HG03521 (cell line): Measurements from ENCODE around the gene OSBPL5.

ENCODE experiments used
- ATAC-seq: cut with Tn5 transposase; IDR thresholded peaks from one replicate; pipeline ENCODE4 v1.9.1; 2021; ENCODE audit warnings: mild to moderate bottlenecking, moderate library complexity; ENCODE audit not compliant: unreplicated experiment

Gene OSBPL5

DNA sequence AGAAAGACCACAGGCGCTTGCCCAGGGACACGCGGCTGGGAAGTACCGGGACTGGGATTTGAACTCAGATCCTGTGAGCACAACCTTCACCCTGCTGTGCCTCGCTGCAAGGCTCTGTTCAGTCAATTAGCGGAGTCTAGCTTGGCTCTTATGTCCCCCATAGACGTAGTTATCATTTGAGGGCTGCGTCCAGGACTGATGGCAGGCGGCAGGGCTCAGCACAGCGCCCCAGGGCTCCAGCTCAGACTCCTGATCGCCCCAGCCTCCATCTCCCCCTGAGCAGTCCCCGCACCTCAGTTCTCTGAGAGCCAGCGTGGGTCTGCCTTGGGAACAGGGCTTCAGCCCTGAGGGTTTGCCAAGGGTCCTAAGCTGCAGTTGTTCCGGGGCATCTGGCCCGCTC lies 33.7 kb upstream of the OSBPL5 start:
- no peak for ATAC-seq

DNA sequence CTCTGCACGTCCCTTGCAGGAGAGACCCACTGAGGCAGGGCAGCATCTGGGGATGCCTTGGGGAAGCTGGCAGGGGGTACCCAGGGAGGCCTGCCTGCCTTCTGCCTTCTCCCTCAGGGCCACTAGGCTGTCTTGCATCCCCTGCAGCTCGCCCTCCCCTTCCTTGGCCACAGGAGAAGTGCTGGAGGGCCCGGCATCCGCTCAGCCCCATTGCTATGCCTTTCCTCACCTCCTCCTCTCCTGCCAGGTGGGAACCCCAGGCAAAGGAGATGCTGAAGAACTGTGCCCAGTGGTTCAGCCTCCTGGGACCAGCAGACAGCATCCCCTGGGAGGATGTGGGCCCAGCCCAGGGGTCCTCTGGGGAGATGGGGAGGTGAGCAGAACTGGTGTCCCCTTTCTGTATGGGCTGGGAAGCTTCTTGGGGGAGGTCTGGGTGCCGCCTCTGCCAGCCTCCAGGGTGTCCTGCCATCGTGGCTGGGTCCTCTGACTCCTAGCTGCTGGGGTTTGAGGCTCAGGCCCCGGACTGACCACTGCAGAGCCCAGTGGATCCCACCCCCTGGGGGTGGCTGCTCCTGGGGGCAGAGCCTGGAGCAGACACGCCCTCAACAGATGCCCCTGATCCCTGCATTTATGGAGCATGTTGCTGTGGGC lies 32.9 kb upstream of the OSBPL5 start:
- ATAC-seq: no peak

DNA sequence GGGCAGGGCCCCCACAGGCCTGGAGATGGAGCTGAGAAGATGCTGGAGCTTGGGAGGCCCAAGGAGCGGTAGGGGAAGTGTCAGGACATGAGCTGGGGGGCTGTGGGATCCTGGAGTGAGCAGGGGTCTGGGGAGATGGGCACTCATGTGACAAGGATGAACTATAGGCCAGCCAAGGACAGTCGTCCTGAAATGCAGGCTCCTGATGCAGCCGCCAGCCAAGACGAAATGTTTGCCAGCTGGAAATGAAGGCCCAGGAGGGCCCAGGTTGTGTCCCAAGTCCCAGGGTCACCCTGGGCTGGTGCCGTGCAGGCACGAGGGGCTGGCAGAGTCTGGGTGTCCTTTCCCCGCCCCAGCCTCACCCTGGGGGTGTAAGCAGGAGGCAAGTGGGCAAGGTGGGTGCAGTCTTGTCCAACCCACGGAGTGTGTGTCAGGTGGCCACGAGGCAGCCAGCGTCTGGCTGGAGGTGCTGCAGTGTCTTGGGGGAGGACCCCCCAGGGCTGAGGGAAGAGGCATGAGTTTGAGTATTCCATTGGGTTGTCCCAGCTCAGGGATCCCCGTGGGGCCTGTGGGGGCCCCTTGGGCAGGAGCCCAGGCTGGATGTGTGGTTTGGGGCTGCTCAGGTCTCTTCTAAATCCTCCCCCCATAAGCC lies 32.1 kb upstream of the OSBPL5 start:
- ATAC-seq: no peak

DNA sequence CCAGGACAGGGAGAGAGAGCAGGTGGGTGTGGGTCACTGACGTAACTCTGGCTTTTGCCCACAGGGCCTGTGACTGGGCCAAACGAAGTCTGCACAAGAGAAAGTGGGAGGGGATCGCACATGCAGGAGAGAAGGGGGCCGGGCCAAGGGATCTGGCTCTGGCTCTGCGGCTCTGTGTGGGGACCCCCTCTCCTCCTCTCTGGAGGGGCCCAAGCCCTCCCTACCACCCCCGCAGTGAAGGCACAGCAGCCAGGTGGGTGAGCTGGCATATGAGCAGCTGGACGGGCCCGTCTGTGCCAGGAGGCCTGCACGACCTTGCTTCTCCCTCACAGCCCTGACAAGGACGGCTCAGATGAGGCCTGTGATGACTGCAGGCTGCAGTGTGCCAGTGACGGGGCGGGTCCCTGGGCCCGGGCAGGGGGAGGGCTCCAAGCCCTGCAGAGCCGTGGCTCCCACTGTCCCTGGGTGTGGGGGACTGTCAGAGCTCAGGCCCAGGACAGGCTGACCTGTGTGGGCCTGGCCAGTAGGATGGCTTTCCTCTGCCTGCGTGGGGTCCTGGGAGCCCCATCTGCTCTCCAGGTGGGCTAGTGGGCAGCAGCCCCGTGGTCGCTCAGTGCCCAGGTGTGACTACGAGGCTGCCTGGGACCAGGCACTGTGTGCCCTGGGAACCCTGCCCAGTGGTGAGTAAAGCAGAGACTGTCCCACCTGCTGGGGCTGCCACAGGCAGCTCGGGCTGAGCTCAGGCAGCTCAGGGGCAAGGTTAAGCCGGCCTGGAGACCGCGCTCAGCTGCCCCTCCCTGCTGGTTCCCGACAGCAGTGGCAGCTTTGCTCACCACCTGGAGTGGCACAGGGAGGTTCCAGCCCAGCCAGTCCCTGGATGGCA lies 31.3 kb upstream of the OSBPL5 start:
- ATAC-seq: no peak

DNA sequence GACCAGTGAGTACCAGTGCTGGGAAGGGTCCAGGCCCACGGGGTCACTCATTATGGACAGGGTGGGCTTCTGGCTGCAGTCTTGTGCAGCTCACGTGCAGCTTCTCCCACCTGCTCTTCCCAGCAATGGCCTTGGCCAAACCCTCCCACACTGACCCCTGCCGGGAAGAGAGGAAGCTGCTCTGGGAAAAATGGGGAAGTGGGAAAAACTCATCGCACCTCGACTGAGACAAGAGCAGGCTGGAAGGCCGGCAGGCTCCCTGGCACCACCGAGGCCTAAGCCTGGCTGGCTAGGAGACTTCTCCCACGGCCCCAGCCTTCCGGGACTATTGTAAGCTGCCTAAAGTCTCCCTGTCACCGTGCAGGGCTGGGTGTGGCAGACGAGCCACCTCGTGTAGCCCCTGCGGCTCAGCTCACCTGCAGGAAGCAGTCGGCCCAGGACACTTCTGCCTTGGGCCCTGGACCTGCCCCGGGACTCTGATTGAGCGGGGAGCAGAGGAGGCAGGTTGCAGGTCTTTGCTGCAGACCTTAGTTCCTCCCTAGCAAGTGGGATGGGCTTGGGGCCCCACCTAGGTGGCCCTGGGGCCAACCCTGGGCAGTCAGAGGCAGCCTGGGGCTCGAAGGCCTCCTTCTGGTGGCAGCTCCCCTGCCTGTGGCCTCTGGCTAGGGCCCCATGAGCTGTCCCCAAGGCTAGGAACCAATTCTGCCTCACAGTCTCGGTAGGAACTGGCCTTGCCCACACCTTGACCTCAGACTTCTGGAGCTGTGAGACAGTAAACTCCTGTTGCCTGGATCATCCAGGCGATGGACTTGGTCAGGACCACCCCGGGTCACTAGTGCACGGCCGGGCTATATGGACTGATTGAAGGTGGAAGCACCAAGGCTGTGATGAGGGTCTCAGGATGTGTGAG lies 30.4 kb upstream of the OSBPL5 start:
- ATAC-seq: no peak

DNA sequence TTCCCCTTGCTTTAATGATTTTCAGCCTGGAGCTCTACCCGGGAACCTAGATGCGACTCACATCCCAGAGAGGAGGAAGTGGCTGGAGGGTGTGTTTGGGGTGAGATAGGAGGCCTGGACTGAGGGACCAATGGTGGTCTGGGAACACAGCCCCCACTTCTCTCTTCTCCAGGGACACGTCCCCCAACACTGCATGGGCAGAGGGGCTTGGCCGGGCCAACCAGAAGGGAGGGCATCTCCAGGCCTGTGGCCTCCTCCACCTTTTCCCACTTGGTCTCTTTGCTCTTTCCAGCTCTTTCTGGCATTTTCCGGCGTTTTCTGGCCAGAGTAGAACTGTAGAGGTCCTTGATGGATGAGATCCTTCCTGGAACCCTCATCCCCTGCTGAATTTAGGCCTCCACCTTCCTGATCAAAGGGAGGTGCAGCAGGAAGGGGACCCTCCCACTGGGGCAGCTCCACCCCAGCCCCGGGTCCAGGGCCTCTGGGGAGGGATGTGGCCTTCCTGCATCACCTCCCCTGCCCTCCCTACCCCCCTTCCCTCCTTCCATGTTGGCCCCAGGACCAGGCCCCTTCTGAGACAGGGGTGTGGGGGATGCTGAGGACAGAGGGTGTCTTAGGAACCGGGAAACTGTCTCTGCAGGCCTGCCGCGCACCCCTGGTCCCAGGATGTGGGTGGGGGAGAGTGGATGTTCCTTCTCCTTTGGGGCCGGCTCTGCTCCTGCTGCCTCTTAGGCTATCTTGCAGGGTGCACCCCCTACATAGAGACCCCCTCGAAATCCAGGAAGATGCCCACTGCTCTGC lies 29.1 kb upstream of the OSBPL5 start:
- no peak for ATAC-seq

DNA sequence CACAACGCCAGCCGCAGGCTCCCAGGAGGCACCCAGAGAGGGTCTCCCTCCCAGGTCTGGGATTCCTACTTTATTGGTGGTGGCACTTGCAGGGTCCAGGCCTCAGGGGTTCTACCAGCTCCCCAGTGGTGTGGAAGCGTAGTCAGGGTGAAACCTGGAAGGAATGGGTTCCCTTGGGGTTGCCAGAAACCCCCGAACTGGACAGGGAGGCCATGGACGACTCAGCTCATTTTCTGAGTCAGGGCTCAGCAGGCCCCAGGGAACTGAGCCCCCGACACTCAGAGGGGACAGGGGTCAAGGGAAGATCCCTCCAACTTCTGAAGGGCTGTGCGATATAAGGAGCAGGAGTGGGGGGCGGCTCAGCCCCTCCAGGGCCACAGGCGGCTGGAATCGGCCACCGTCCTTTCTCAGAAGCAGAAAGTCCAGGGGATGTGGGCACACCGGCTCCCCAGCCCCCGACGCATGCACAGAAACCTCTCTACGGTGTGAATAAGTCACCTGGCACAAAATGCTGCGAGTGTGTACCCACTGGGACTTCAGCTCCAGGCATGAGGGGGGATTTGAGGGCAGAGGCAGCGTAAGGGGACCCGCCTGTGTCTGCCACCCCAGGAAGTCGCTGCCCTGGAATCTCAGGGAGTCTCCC lies 28.4 kb upstream of the OSBPL5 start:
- no peak for ATAC-seq

DNA sequence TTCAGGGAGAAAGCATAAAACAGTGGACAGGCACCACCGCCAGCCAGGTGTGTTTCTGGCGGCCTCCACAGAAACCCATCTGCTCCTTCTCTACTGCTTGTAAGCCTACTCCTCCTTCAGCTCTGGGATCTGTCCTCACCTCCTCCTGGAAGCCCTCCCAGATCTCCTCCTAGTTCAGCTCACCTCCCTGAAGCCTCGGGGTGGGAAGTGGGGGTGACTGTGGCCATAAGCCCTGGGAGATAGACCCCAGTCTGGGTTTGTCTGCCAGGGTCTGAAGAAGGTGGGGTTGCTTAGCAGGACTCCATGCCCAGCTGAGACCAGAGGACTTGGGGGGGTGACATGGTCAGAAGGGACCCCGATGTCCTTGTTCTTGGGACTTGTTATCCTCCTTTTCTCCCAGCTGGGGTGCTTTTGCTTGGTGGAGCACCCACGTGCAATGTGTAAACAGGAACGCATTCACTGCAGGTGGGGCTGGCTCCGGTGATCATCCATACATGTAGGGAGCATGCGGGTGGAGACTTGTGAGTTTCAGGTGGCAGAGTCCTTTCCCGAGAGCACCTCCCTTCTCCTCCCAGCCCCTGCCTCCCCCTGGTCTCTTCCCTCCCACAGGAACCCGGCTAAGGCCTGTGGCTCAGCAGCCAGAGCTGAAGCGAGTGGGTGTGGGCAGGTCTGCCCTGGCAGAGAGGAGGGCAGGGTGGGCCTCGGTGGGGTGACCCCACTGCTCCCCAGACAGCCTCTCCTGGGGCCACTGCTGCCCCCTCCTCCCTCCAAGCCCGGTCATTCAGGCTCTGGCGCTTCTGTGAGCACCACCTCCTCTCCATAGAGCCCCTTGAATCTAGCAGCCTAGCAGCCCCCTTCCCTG lies 27.6 kb upstream of the OSBPL5 start:
- ATAC-seq: no peak

DNA sequence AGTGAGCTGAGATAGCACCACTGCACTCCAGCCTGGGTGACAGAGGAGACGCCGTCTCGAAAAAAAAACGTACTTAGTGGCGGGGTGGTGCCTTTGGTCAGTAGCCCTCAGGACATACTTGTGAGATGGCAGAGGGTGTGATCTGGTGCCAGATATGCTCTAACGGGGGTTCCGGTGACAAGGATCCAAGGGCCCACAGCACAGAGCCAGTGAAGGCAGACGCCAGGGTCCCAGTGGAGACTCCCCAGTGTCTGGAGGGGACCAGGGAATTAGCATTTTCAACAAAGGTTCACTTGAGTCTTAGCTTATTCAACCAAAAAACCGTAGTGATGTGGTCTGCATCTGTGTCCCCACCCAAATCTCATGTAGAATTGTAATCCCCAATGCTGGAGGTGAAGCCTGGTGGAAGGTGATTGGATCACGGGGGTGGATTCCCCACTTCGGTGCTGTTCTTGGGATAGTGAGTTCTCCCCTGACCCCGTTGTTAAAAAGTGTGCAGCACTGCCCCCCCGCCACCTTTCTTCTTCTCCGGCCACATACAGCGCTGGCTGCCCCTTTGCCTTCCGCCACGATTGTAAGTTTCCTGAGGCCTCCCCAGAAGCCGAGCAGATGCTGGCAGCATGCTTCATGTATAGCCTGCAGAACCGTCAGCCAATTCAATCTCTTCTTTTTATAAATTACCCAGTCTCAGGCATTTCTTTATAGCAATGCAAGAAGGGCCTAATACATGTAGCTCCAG lies 26.6 kb upstream of the OSBPL5 start:
- no peak for ATAC-seq

DNA sequence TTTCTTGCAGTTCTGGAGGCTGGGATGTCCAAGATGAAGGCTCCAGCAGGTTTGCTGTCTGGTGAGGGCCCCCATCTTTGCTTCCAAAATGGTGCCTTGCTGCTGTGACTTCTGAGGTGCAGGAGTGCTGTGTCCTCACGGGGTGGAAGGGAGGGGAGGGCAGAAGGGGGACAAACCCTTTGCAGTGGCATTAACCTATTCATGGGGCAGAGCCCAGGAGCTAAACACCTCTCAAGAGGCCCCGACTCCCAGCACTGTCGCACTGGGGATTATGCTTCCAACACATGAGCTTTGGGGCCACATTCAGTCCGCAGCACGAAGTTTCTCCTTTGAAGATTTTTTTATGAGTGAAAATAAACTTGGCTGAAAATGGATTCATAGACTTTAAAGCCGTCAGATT lies 25.5 kb upstream of the OSBPL5 start:
- no peak for ATAC-seq

DNA sequence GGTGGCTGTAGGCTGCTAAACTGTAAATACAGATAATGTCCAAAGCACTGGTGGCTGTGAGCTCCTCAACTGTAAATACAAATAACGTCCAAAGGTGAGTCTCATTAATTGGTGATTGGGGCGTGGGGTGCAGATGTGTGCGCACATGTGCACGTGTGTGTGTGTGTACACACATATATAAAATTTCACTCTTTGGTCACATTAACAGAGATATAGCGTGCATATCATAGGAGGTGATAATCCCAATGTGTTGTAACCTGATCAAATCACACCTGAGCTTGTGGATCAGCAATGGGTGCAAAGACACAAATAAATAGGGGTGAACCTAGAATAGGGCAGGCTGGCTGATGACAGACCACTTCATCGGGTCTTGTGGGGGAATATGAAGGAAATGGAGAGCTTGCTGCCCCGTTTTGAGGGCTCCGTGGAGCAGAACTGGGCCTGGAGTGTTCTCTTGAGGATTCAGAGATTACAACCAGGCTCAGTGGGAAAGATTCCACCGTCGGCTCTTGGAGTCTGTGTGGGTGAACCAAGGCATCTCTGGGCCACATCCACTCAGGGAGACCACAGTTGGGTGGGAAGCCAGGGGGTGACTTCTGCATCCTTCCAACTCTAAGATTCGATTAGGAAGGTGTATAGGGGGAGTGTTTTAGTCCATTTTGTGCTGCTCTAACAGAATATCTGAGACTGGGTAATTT lies 24.9 kb upstream of the OSBPL5 start:
- no peak for ATAC-seq

DNA sequence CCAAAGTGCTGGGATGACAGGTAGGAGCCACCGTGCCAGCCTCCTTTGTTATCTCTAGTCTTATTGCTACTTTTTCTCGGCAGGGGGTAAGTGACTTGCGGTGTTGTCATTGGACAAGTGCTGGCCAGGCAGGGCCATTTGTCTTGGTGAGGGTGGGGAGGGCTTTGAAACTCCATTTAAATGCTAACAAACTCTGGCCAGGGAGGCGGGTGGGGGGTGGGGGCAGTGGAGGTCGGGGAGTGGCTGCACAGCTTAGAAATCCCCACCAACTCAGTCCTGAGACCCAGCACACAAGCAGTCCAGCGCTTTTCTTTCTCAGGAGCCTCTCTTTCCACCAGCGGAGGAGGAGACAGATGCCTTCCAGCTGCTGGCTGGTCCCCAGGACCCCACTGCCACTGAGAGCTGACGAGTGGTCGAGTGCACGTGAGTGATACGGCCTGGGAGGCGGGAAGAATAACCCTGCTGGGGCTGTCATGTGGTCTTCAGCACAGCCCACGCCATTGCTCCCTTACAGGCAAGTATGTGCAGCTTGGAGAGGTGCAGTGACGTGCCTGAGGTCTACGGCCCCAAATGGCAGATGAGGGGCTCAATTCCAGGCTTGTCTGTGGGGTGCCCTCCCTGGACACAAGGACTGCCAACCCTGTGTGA lies 24.2 kb upstream of the OSBPL5 start:
- ATAC-seq: no peak

DNA sequence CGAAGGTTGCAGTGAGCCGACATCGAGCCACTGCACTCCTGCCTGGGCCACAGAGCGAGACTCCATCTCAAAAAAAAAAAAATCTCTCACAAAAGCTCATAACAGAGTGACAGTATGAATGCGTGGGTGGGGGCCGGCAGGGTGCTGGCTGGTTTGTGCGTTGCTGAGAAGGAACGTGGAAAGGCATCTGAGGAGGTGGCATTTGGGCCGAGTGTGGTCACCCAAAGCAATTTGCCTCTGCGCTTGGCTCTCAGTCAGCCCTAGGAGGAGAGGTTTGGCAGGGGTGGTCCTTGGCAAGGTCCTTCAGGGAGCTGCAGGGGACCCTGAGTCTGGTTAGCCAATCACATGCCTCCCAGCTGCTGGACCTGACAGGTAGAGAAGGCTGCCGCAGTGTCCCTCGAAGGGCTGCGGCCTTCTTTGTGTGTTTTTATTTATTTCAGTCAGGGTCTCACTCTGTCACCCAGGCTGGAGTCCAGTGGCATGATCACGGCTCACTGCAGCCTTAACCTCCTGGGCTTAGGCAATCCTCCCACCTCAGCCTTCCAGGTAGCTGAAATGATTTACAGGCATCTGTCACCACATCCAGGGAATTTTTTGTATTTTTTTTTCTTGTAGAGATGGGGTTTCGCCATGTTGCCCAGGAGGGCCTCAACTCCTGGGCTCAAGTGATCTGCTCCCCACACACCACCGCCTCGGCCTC lies 23.5 kb upstream of the OSBPL5 start:
- no peak for ATAC-seq

DNA sequence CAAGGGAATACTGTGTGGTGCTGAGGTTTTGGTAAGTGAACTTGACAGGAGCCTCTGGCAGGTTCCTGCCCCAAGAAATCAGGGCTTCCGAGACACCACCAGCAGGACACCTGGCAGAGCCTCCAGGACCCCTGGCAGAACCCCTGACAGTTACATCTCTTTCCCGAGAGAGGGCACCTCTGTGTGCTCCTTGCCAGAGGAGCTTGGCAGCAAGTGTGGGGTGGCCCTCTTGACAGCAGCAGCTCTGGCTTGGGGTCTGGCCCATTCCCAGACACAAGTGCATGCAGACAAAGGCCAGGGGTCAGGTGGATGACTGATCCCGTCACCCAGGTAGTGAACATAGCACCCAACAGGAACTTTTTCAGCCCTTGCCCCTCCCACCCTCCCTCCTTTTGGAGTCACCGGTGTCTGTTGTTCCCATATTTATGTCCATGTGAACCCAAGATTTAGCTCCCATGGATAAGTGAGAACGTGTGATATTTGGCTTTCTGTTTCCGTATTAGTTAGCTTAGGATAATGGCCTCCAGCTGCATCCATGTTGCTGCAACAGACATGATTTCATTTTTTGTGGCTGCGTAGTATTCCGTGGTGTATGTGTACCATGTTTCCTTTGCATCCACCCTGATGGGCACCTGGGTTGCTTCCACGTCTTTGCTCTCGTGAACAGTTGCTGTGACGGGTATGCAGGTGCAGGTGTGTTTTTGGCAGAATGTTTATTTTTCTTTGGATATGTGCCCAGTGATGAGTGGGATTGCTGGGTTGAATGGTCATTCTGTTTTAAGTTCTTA lies 21.2 kb upstream of the OSBPL5 start:
- ATAC-seq: no peak

DNA sequence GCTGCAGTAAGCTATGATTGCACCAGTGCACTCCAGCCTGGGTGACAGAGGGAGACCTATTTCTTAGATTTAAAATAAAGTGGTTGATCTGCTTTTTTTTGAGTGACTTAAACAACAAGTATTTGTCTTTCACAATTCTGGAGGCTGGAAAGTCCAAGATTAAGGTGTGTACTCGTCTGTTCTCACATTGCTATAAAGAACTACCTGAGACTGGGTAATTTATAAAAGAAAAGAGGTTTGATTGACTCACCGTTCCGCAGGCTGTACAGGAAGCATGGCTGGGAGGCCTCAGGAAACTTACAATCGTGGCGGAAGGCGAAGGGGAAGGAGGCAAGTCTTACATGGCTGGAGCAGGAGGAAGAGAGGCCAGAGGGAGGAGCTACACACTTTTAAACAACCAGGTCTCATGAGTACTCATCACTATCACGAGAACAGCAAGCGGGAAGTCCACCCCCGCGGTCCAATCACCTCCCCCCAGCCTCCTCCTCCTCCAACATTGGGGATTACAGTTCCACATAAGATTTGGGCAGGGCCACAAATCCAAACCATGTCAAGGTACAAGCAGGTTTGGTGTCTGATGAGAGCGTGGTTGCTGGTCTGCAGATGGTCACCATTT lies 19.7 kb upstream of the OSBPL5 start:
- no peak for ATAC-seq
